ENCODE data around the gene AGBL5.
"Not testable (repeated sequence)": the region's sequence is repeated elsewhere in the genome, so short reads cannot be mapped to it uniquely, and the experiment has no call there.

Gene AGBL5

GRCh38 chr2:27097341-27097740 is 45.9 kb downstream of the AGBL5 start:
- in situ Hi-C loops (cut with HindIII; ENCODE audit: low pct_ligation_motif_present, low pct_unique_long_range_greater_than_20kb, low sequenced_read_pairs) = no loop called here
- no peak for DNase-seq

- DNase-seq = no peak
- in situ Hi-C loops (cut with HindIII; ENCODE audit: low pct_ligation_motif_present, low pct_unique_long_range_greater_than_20kb, low sequenced_read_pairs) = no loop called here
Observed at GRCh38 chr2:27099334-27099955, 48.0 kb downstream of the AGBL5 start.

GRCh38 chr2:27100036-27100435 is 48.6 kb downstream of the AGBL5 start:
- in situ Hi-C loops (cut with HindIII; ENCODE audit: low pct_ligation_motif_present, low pct_unique_long_range_greater_than_20kb, low sequenced_read_pairs) = no loop called here
- DNase-seq = no peak

GRCh38 chr2:27102329-27102728 is 50.9 kb downstream of the AGBL5 start:
- in situ Hi-C loops (cut with HindIII; ENCODE audit: low pct_ligation_motif_present, low pct_unique_long_range_greater_than_20kb, low sequenced_read_pairs) = no loop called here

GRCh38 chr2:27105981-27106380 is 54.5 kb downstream of the AGBL5 start:
- in situ Hi-C loops (cut with HindIII; ENCODE audit: low pct_ligation_motif_present, low pct_unique_long_range_greater_than_20kb, low sequenced_read_pairs) = no loop called here
- DNase-seq = no peak

More at GRCh38 chr2:27102329-27102728, 50.9 kb downstream of the AGBL5 start:
- no peak for DNase-seq

- in situ Hi-C loops (cut with HindIII; ENCODE audit: low pct_ligation_motif_present, low pct_unique_long_range_greater_than_20kb, low sequenced_read_pairs) = no loop called here
- no peak for DNase-seq
Observed at GRCh38 chr2:27108221-27108620, 56.8 kb downstream of the AGBL5 start.

- DNase-seq = no peak
- in situ Hi-C loops (cut with HindIII; ENCODE audit: low pct_ligation_motif_present, low pct_unique_long_range_greater_than_20kb, low sequenced_read_pairs) = no loop called here
Observed at GRCh38 chr2:27109083-27109482, 57.6 kb downstream of the AGBL5 start.

GRCh38 chr2:27110603-27111352 is 59.3 kb downstream of the AGBL5 start:
- in situ Hi-C loops (cut with HindIII; ENCODE audit: low pct_ligation_motif_present, low pct_unique_long_range_greater_than_20kb, low sequenced_read_pairs); DNase-seq: not testable (repeated sequence)

GRCh38 chr2:27111392-27112078 is 60.1 kb downstream of the AGBL5 start:
- DNase-seq; in situ Hi-C loops (cut with HindIII; ENCODE audit: low pct_ligation_motif_present, low pct_unique_long_range_greater_than_20kb, low sequenced_read_pairs): not testable (repeated sequence)

GRCh38 chr2:27115519-27115918 is 64.1 kb downstream of the AGBL5 start:
- DNase-seq = no peak
- in situ Hi-C loops (cut with HindIII; ENCODE audit: low pct_ligation_motif_present, low pct_unique_long_range_greater_than_20kb, low sequenced_read_pairs) = no loop called here

- in situ Hi-C loops (cut with HindIII; ENCODE audit: low pct_ligation_motif_present, low pct_unique_long_range_greater_than_20kb, low sequenced_read_pairs) = no loop called here
- DNase-seq = no peak
Observed at GRCh38 chr2:27117995-27118524, 66.6 kb downstream of the AGBL5 start.

- DNase-seq = no peak
- in situ Hi-C loops (cut with HindIII; ENCODE audit: low pct_ligation_motif_present, low pct_unique_long_range_greater_than_20kb, low sequenced_read_pairs) = no loop called here
Observed at GRCh38 chr2:27118525-27119329, 67.3 kb downstream of the AGBL5 start, which contains the start of gene CGREF1. TSS of gene CGREF1 (minus strand) at chr2:27119128. CDS start at chr2:27104366, 14,762 bp downstream.

- DNase-seq; in situ Hi-C loops (cut with HindIII; ENCODE audit: low pct_ligation_motif_present, low pct_unique_long_range_greater_than_20kb, low sequenced_read_pairs): not testable (repeated sequence)
Observed at GRCh38 chr2:27119330-27119670, 67.8 kb downstream of the AGBL5 start.

All from ACHN (cell line).